DMS53 treated with DMSO at 0.1 percent for 48 hours (cell line): ENCODE measurements around the gene KRTAP2-4.
"Not testable (repeated sequence)": the region's sequence is repeated elsewhere in the genome, so short reads cannot be mapped to it uniquely, and the experiment has no call there.

Source experiments
- DNase-seq: peaks from one replicate; lab custom pipeline; 2025; ENCODE audit not compliant: unreplicated experiment; lab: John Stamatoyannopoulos, UW

Gene KRTAP2-4

GRCh38 chr17:41065829-41066624 lies at the start of gene KRTAP2-4:
TSS of gene KRTAP2-4 (minus strand) at chr17:41065879. CDS start at chr17:41065845, 34 bp downstream.
- no peak for DNase-seq

- DNase-seq = no peak
Measured at GRCh38 chr17:41111151-41111885, 45.6 kb upstream of the KRTAP2-4 start.

GRCh38 chr17:41108728-41109386 lies 43.2 kb upstream of the KRTAP2-4 start:
- not testable (repeated sequence) for DNase-seq

- no peak for DNase-seq
Measured at GRCh38 chr17:41107941-41108450, 42.3 kb upstream of the KRTAP2-4 start.

- not testable (repeated sequence) for DNase-seq
Measured at GRCh38 chr17:41105347-41105746, 39.7 kb upstream of the KRTAP2-4 start, which contains the start of gene KRTAP4-9. TSS of gene KRTAP4-9 (plus strand) at chr17:41105389. CDS start at chr17:41105389, 0 bp downstream.

GRCh38 chr17:41104386-41105038 lies 38.8 kb upstream of the KRTAP2-4 start:
- DNase-seq = not testable (repeated sequence)

GRCh38 chr17:41103896-41104295 lies 38.2 kb upstream of the KRTAP2-4 start:
- no peak for DNase-seq

- no peak for DNase-seq
Measured at GRCh38 chr17:41101586-41102259, 36.0 kb upstream of the KRTAP2-4 start, which contains the start of gene KRTAP4-16. TSS of gene KRTAP4-16 (minus strand) at chr17:41102209. CDS start at chr17:41102209, 0 bp downstream.

GRCh38 chr17:41099682-41100480 lies 34.2 kb upstream of the KRTAP2-4 start:
- not testable (repeated sequence) for DNase-seq

GRCh38 chr17:41098481-41098880 lies 32.8 kb upstream of the KRTAP2-4 start:
- no peak for DNase-seq

GRCh38 chr17:41098042-41098441 lies 32.4 kb upstream of the KRTAP2-4 start, which contains the start of gene KRTAP4-8:
TSS of gene KRTAP4-8 (minus strand) at chr17:41098142. CDS start at chr17:41098084, 58 bp downstream.
- DNase-seq = no peak

- DNase-seq = no peak
Measured at GRCh38 chr17:41096055-41096454, 30.4 kb upstream of the KRTAP2-4 start.

GRCh38 chr17:41088760-41089352 lies 23.2 kb upstream of the KRTAP2-4 start:
- not testable (repeated sequence) for DNase-seq

- DNase-seq = not testable (repeated sequence)
Measured at GRCh38 chr17:41084100-41084856, 18.6 kb upstream of the KRTAP2-4 start, which contains the start of gene KRTAP4-7. TSS of gene KRTAP4-7 (plus strand) at chr17:41084150. CDS start at chr17:41084207, 57 bp downstream.

- DNase-seq = not testable (repeated sequence)
Measured at GRCh38 chr17:41083427-41083826, 17.7 kb upstream of the KRTAP2-4 start.

GRCh38 chr17:41082626-41083025 lies 16.9 kb upstream of the KRTAP2-4 start:
- DNase-seq = no peak

GRCh38 chr17:41076788-41077187 lies 11.1 kb upstream of the KRTAP2-4 start:
- DNase-seq = no peak

- DNase-seq = no peak
Measured at GRCh38 chr17:41073676-41074075, 8.0 kb upstream of the KRTAP2-4 start.
